ENCODE results near the gene KRTAP10-4. TPM values are rescaled to one million over a fixed set of nuclear protein-coding genes. Genes with fewer than 3 reads are reported as not detected.
"Not testable (repeated sequence)": the region's sequence is repeated elsewhere in the genome, so short reads cannot be mapped to it uniquely, and the experiment has no call there.

KRTAP10-4 gene
- total and polyA plus RNA-seq, 3 donors from 2014 or later, result 0.24 TPM; not detected in 2

DNA sequence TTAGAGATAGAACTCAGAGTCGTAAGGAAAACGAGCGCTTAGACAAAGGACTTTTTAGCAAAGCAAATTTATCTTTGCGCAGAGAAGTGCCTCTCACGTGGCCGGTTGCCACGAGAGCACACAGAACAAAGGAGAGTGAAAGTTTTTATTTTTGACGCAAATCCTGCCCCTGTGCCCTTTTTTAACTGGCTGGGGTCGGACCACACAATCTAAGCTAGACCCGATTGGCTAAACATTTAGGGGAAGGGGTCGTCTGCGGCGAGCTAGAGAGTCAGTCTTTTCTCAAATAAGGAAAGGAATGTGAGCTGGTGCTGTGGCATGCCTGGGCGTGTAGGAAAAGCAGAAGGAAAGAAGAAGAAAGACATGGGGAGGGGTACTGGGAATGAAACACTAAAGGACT lies 24.6 kb upstream of the KRTAP10-4 start:
- H3K4me1 ChIP-seq, result no peaks in the 10 kb centered on the region
- TF ChIP-seq POLR2A (IDR thresholded peaks at IDR 0.05), result no peak
- TF ChIP-seq, protein P1, sequence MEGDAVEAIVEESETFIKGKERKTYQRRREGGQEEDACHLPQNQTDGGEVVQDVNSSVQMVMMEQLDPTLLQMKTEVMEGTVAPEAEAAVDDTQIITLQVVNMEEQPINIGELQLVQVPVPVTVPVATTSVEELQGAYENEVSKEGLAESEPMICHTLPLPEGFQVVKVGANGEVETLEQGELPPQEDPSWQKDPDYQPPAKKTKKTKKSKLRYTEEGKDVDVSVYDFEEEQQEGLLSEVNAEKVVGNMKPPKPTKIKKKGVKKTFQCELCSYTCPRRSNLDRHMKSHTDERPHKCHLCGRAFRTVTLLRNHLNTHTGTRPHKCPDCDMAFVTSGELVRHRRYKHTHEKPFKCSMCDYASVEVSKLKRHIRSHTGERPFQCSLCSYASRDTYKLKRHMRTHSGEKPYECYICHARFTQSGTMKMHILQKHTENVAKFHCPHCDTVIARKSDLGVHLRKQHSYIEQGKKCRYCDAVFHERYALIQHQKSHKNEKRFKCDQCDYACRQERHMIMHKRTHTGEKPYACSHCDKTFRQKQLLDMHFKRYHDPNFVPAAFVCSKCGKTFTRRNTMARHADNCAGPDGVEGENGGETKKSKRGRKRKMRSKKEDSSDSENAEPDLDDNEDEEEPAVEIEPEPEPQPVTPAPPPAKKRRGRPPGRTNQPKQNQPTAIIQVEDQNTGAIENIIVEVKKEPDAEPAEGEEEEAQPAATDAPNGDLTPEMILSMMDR (IDR thresholded peaks at IDR 0.05), result no peak
- H3K9me3 ChIP-seq, result no peaks in the 10 kb centered on the region
- H3K4me3 ChIP-seq, result no peak overlapping the region
- H3K27me3 ChIP-seq, result no peaks in the 10 kb centered on the region
- H3K27ac ChIP-seq, result no peak overlapping the region
- intact Hi-C loops (cut with DNase I; ENCODE audit: low total_unique reads), result no loop called here
- WGBS, 2 donors, result 48 to 60% methylated on average over 14 of the region's 14 CpGs
- no peak for DNase-seq
- no peaks in the 10 kb centered on the region for H3K36me3 ChIP-seq (ENCODE audit: low read depth, missing control alignments)

DNA sequence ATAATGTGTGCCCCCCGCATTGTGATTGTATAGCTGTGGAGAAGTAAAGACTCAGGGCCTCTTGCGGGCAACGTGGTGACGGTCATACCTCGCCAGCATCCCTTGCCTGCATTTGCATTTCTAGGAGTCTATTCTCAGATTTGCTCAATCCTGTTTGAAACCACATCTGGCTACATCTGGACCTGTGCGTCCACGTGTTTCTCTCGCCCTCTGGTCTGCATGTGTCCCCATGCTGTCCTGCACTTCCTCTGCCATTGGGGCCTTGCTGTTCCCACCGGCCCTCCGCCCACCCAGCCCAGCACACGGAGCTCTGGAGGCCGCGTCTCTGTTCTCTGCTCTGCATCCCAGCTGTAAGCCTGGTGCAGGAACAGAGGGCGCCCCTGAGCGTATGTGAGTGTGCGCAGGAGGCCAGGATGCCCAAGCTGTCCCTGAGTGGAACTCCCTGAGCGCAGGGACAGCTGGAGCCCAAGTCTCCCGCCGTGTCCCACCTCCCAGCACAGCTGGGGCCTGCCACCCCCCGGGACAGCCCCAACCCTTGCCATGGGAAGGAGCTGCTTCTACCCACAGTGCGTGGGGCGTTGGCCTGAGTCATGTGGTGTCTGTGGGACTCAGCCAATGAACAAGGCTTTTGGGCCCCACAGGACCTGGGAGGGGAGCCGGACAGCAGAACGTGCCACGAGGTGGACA lies 23.9 kb upstream of the KRTAP10-4 start:
- WGBS, 2 donors, result 68 to 77% methylated on average over 19 to 25 of the region's 25 CpGs
- intact Hi-C loops (cut with DNase I; ENCODE audit: low total_unique reads), result no loop called here
- TF ChIP-seq, protein P1 (IDR thresholded peaks at IDR 0.05), result no peak
- no peak for TF ChIP-seq POLR2A (IDR thresholded peaks at IDR 0.05)
- H3K4me3 ChIP-seq, result no peak overlapping the region
- H3K27ac ChIP-seq, result no peak overlapping the region
- H3K9me3 ChIP-seq, result no peaks in the 10 kb centered on the region
- DNase-seq, result no peak
- no peaks in the 10 kb centered on the region for H3K27me3 ChIP-seq
- no peaks in the 10 kb centered on the region for H3K4me1 ChIP-seq
- H3K36me3 ChIP-seq (ENCODE audit: low read depth, missing control alignments), result no peaks in the 10 kb centered on the region

DNA sequence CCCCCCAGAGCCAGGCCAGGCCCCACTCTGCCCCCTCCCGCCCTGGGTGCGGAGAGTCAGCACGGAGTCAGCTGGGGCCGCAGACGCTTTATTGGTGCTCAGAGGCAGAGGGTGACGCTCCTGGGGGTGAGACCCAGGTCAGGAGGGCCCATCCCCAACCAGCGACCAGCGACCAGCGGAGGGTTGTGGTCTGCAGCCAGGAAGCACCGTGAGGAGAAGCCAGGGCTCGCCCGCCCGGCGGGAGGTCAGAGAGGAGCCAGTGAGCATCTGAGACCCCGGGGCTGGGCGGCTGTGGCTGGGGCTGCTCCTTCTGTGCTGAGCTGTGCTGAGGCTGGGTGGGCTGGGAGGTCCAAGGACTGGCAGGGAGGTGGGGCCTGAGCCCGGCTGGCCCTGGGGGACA lies 23.2 kb upstream of the KRTAP10-4 start:
- H3K4me1 ChIP-seq; H3K27ac ChIP-seq; H3K9me3 ChIP-seq; DNase-seq; H3K27me3 ChIP-seq; H3K36me3 ChIP-seq (ENCODE audit: low read depth, missing control alignments); H3K4me3 ChIP-seq; intact Hi-C loops (cut with DNase I; ENCODE audit: low total_unique reads): not testable (repeated sequence)
- WGBS, 2 donors, result 47 to 74% methylated on average over 3 to 17 of the region's 17 CpGs

DNA sequence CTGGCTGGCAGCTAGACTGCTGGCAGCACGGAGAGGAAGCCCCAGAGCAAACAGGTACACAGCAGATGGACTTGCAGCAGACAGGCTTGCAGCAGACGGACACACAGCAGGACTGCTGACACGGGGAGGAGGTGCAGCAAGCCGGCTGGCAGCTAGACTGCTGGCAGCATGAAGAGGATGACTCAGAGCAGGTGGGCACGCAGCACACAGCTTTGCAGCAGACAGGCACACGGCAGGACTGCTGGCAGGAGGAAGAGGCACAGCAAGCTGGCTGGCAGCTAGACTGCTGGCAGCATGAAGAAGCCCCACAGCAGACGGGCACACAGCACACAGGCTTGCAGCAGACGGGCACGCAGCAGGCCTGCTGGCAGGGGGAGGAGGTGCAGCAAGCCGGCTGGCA lies 22.7 kb upstream of the KRTAP10-4 start:
- WGBS, 2 donors, result 62 to 69% methylated on average over 10 of the region's 10 CpGs

DNA sequence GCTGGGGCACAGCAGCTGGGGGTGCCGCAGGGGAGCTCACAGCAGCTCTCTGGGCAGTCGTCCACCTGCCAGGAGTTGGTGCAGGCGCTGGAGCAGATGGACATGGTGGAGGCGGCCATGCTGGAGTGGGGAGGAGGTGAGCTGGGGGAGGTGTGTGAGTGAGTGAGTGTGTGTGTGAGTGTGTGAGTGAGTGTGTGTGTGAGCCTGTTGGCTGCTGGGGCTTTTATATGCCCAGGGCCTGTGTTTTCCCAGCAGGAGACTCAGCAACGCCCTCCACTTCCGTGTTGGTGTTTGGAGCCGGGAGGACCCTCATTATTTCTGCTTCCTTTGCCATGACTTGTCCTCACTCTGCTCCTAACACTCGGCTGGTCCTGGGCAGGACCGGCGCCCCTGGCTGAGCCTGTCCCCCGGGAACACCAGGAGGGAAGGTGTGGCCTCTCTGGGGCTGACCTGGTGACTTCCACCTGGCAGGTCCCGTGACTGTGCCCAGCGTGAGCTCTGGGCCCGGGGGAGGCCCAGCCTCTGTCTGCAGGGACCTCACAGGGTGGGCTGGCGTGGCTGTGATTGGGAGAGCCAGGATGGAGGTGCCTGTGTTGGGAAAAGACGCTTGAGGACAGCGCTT lies 22.1 kb upstream of the KRTAP10-4 start, which contains the start of gene KRTAP10-2:
Gene KRTAP10-2 (minus strand): TSS at position 166 of the 622 bp plus-strand sequence. CDS start 47 bp downstream, at position 119.
- TF ChIP-seq POLR2A (IDR thresholded peaks at IDR 0.05), result no peak
- TF ChIP-seq, protein P1 (IDR thresholded peaks at IDR 0.05), result no peak
- H3K27ac ChIP-seq, result no peak within 1 kb of the TSS
- WGBS, 2 donors, result 55 to 57% methylated on average over 13 to 17 of the region's 17 CpGs
- DNase-seq, result no peak
- H3K4me3 ChIP-seq, result no peak within 1 kb of the TSS
- no peaks in the 10 kb centered on the region for H3K4me1 ChIP-seq
- intact Hi-C loops (cut with DNase I; ENCODE audit: low total_unique reads), result no loop called here
- no peaks in the 10 kb centered on the region for H3K27me3 ChIP-seq
- no peaks in the 10 kb centered on the region for H3K36me3 ChIP-seq (ENCODE audit: low read depth, missing control alignments)
- H3K9me3 ChIP-seq, result no peaks in the 10 kb centered on the region

More for the DNA sequence above, 22.7 kb upstream of the KRTAP10-4 start:
- no peaks in the 10 kb centered on the region for H3K27me3 ChIP-seq
- intact Hi-C loops (cut with DNase I; ENCODE audit: low total_unique reads), result no loop called here
- no peak for TF ChIP-seq POLR2A (IDR thresholded peaks at IDR 0.05)
- TF ChIP-seq, protein P1 (IDR thresholded peaks at IDR 0.05), result no peak
- H3K4me3 ChIP-seq, result no peak overlapping the region
- no peaks in the 10 kb centered on the region for H3K9me3 ChIP-seq
- no peaks in the 10 kb centered on the region for H3K36me3 ChIP-seq (ENCODE audit: low read depth, missing control alignments)
- no peaks in the 10 kb centered on the region for H3K4me1 ChIP-seq
- H3K27ac ChIP-seq, result no peak overlapping the region
- DNase-seq, result no peak
